Erythroblast (primary cell): ENCODE data around the gene TAB2.

ENCODE experiments used
- DNase-seq, 2 experiments: peaks; one replicate each; lab custom pipeline; 2025; lab: John Stamatoyannopoulos, UW
- GATA1 ChIP-seq: IDR thresholded peaks from 2 replicates; pipeline ENCODE4 v1.6.1; 2011; ENCODE audit warnings: low read depth, mild to moderate bottlenecking, control low read depth, low read length, moderate library complexity
- POLR2A ChIP-seq: IDR thresholded peaks from 2 replicates; pipeline ENCODE4 v1.6.1; 2011; ENCODE audit warnings: mild to moderate bottlenecking, low read length

The TAB2 gene

GRCh38 chr6:149318581-149319286 is 1.2 kb downstream of the TAB2 start:
- no peak for TF ChIP-seq POLR2A
- TF ChIP-seq GATA1 = no peak
- DNase-seq = peak; percentile 59 to 67

DNA sequence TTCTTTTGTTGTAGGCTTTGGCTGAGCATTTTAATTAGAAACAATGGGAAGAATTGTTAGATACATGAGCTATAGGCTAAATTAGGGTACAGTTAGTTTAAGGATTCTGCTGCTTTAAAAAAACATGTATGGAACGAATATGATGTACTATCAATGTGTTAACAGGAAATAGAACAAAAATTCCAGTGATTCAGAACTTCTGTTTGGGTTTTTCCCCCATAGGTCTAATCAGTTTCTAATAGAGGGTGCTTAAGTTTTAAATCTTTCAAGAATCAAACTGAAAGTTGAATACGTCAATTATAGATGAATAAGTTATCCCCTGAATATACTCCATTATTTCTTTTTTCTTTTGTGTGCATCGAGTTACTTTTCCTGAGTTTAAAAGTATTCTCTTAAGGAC is 1.9 kb downstream of the TAB2 start:
- DNase-seq = peak in 1 of 2 experiments; percentile 41
- TF ChIP-seq POLR2A = no peak
- no peak for TF ChIP-seq GATA1

GRCh38 chr6:149320016-149320415 is 2.5 kb downstream of the TAB2 start:
- peak; percentile 0 for TF ChIP-seq POLR2A
- peak in 1 of 2 experiments; percentile 11 for DNase-seq

- TF ChIP-seq POLR2A = no peak
- TF ChIP-seq GATA1 = no peak
- DNase-seq = peak in 1 of 2 experiments; percentile 20
Observed at GRCh38 chr6:149320796-149321195, 3.3 kb downstream of the TAB2 start.

DNA sequence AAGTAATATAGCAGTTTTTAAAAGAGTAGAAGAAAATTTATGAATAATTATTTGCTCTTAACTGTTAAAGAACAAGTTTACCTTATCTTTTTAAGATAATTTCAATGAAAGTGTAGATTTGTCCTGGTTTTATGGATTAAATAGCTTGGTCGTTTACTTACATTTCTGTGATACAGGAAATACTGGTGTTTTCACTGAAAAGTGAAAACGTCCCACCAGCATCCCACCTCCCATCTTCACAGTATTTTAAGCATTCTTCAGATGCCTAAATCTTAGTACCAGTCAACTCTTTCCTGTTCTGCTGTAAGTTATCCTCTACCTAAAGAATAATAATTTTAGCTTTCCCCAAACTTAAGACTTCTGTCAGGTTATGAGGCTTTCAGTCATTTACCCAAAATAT is 5.8 kb downstream of the TAB2 start:
- TF ChIP-seq POLR2A (no peak), GATA1 (no peak)
- DNase-seq = no peak

GRCh38 chr6:149323925-149324324 is 6.4 kb downstream of the TAB2 start:
- TF ChIP-seq GATA1 (no peak), POLR2A (no peak)
- no peak for DNase-seq

- TF ChIP-seq GATA1 (no peak), POLR2A (no peak)
- peak in 1 of 2 experiments; percentile 13 for DNase-seq
Observed at GRCh38 chr6:149324428-149324827, 6.9 kb downstream of the TAB2 start.

DNA sequence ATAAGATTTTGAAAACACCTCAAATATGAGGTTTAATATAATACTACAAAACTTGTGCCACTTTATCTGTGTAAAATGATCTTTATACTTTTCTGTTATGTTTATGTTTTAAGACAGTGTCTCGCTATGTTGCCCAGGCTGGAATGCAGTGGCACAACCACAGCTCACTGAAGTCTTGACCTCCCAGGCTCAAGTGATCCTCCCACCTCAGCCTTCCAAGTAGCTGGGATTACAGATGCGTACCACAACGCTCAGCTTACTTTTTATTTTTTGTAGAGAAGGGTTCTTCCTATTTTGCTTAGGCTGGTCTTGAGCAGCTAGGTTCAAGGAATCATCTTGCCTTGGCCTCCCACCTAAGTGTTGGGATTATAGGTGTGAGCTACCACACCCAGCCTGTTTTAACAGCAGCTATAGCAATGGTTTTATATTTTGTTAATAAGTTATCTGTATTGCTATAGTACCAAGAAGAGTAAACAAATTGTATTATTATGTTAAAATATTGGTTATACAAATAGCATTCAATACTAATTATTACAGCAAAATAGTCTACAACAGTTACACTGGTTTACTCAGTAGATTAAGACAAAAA is 8.2 kb downstream of the TAB2 start:
- TF ChIP-seq POLR2A (no peak), GATA1 (no peak)
- no peak for DNase-seq

GRCh38 chr6:149327638-149328037 is 10.1 kb downstream of the TAB2 start:
- DNase-seq = no peak
- TF ChIP-seq GATA1 (no peak), POLR2A (no peak)

DNA sequence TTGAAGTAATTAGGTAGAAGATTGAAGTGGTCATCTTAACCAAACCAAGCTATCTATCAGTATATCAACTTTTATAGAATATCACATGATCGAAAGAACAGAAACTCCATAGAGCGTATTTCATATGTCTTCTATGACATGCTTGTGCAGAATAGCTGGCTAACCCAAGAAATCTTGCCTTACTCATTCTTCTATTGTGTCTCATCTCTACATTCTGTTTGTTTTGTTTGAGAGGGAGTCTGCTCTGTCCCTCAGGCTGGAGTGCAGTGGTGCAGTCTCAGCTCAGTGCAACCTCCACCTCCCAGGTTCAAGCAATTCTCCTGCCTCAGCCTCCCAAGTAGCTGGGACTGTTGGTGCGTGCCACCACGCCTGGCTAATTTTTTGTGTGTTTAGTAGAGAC is 10.6 kb downstream of the TAB2 start:
- TF ChIP-seq POLR2A (no peak), GATA1 (no peak)
- no peak for DNase-seq

- peak in 1 of 2 experiments; percentile 30 for DNase-seq
Observed at GRCh38 chr6:149329529-149329928, 12.0 kb downstream of the TAB2 start.

GRCh38 chr6:149330133-149330532 is 12.6 kb downstream of the TAB2 start:
- TF ChIP-seq POLR2A (no peak), GATA1 (no peak)
- no peak for DNase-seq

More at GRCh38 chr6:149329529-149329928, 12.0 kb downstream of the TAB2 start:
- TF ChIP-seq POLR2A (no peak), GATA1 (no peak)

DNA sequence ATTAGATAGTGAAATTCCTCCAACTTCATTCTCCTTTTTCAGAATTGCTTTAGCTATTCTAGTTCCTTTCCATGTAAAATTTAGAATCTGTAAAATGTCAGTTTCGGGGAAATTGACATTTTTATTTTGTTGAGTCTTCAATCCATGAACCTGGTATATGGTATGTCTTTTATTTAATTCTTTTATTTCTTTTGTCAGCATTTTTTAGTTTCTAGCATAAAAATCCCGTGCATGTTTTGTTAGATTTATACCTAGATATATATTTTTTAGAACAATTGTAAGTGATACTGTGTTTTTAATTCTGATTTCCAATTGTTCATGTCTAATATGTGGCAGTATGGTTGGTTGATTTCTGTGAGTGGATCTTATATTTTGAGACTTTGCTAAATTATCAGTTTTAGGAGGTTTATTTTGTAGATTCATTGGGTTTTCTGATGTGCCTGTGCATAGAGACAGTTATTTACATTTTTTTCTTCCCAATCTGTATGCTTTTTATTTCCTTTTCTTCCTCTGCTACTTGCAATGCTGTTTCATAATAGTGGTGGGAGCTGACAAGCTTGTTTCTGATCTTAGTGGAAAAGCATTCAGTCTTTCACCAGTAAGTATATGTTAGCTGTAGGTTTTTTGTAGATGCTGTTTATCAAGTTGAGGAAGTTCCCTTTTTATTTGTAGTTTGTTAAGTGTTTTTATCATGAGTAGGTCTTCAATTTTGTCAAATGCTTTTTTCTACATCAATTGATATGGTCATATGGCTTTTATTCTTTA is 13.7 kb downstream of the TAB2 start:
- TF ChIP-seq GATA1 (no peak), POLR2A (no peak)
- no peak for DNase-seq

DNA sequence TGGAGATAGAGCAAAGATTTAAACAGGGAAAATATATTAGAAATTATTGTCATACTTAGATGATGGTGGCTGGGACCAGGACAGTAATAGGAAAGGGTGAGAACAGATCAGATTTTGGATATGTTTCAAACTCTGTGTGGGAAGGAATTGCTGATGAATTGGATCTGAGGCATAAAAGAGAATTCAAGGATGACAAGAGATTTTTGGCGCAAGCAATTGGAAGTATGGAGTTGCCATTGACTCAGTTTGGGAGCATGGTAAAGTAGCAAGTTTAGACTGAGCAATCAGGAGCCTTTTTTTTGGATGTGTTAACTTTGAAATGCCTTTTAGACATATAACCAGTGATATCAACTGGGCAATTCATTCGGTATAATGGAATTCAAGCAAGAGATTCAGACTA is 14.4 kb downstream of the TAB2 start:
- no peak for DNase-seq

More for the DNA sequence above, 14.4 kb downstream of the TAB2 start:
- TF ChIP-seq GATA1 (no peak), POLR2A (no peak)
